Measurements from ENCODE around the gene SECTM1.
A peak's percentile ranks its signal among the peaks of the same experiment; 100 is the strongest.

The SECTM1 gene

GRCh38 chr17:82297280-82297713, 36.3 kb downstream of the SECTM1 start:
- no peak for TF ChIP-seq CTCF (IDR thresholded peaks at IDR 0.05; ENCODE audit: low read depth, low read length)
- no peak for DNase-seq (ENCODE audit: extremely low read depth, low read depth)

- no peak for DNase-seq (ENCODE audit: extremely low read depth, low read depth)
- TF ChIP-seq CTCF (IDR thresholded peaks at IDR 0.05; ENCODE audit: low read depth, low read length): no peak
These were observed 36.9 kb downstream of the SECTM1 start for GRCh38 chr17:82296511-82297279.

DNA sequence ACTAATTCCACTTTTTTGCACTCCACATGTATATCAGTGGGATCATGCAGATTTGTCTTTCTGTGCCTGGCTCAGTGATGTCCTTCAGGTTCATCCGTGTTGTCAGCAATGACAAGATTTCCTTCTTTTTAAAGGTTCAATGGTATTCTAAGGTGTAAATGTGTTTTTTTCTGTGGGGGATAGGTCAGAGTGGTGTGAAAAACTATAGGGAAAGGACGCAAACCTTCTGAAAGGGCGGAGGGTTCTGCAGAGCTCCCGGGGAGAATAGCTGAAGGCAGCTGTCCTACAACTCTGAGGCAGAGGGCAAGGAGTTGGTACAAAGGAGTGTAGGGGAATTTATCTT, 38.1 kb downstream of the SECTM1 start:
- DNase-seq (ENCODE audit: extremely low read depth, low read depth): no peak
- TF ChIP-seq CTCF (IDR thresholded peaks at IDR 0.05; ENCODE audit: low read depth, low read length): no peak

DNA sequence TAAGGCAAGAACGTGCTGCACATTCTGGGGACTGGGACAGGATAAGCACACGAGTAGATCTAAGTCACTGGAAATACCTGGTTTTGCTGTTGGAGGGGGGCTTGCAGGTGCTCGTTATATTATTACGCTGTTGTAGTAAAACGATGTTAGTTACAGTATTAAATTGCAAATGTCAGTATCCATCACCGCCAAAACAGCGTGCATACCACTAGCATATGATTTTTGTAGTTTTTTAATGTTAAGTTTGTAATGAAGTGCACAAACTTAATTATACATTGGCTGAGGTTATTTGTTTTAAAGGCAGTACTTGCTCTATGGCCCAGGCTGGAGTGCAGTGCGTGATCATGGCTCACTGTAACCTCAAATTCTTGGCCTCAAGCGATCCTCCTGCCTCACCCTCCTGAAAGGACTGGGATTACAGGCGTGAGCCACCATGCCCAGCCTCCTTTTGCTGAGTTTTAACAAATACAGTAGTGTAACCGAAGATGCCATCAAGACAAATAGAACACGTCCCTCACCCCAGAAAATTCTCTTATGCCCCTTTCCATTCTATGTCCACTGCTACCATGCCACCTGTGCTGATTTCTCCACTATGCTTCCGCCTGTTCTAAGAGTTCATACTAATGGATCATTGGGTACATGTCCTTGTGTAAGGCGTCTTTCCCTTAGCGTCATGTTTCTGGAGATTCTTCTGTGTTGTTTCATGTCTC, 39.3 kb downstream of the SECTM1 start:
- no peak for TF ChIP-seq CTCF (IDR thresholded peaks at IDR 0.05; ENCODE audit: low read depth, low read length)
- no peak for DNase-seq (ENCODE audit: extremely low read depth, low read depth)

DNA sequence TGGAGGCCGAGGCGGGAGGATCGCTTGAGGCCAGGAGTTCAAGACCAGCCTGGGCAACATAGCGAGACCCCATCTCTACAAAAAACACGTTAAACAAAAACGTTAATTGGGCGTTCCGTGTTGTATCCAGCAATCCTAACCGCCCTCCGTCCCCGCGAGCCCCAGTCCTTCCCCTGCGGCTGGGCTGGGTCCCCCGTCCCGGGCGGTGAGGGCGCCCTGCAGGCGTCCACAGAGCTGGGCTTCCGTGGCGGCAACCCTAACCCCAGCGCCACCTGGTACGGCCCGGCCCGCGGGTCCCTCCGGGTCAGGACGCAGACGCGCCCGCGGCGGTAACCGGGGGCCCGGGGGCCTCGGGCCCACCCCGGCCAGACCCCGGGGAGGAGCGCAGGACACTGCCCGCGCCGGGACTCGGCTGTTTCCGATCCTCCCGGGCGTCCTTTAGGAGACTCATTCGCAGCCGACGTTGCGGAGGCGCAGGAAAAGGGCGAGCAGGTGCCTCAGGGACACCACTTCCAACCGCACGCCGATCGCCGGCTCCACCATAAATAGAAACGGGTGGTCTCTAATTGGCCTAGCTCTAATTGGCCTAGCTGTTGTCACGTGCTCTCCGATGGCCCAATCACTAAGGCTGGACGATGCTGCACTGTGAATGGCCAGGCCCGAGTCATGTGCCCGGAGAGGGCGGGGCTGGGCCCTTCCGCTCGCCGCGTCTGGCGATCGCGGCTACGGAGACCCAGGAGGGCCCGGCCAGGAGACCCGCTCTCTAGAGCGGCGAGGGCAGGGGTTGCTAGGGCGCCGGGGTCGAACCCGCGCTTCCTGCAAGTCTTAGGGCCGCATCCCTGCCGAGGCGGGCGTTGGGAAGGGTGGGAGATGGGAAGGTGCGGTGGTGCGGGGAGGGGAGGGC, 41.1 kb downstream of the SECTM1 start:
- TF ChIP-seq CTCF (IDR thresholded peaks at IDR 0.05; ENCODE audit: low read depth, low read length): no peak
- DNase-seq (ENCODE audit: extremely low read depth, low read depth): peak; percentile 93

GRCh38 chr17:82291582-82292250, 41.9 kb downstream of the SECTM1 start:
- TF ChIP-seq CTCF (IDR thresholded peaks at IDR 0.05; ENCODE audit: low read depth, low read length): no peak
- no peak for DNase-seq (ENCODE audit: extremely low read depth, low read depth)
